AG08396 (cell line): ENCODE measurements around the gene AP5M1.
A peak's percentile ranks its signal among the peaks of the same experiment; 100 is the strongest.
"Not testable (repeated sequence)": the region's sequence is repeated elsewhere in the genome, so short reads cannot be mapped to it uniquely, and the experiment has no call there.

ENCODE experiments used
- DNase-seq: peaks from one replicate; pipeline ENCODE4 v3.0.0; 2012; ENCODE audit warnings: low spot score, mixed read lengths

AP5M1 gene

DNA sequence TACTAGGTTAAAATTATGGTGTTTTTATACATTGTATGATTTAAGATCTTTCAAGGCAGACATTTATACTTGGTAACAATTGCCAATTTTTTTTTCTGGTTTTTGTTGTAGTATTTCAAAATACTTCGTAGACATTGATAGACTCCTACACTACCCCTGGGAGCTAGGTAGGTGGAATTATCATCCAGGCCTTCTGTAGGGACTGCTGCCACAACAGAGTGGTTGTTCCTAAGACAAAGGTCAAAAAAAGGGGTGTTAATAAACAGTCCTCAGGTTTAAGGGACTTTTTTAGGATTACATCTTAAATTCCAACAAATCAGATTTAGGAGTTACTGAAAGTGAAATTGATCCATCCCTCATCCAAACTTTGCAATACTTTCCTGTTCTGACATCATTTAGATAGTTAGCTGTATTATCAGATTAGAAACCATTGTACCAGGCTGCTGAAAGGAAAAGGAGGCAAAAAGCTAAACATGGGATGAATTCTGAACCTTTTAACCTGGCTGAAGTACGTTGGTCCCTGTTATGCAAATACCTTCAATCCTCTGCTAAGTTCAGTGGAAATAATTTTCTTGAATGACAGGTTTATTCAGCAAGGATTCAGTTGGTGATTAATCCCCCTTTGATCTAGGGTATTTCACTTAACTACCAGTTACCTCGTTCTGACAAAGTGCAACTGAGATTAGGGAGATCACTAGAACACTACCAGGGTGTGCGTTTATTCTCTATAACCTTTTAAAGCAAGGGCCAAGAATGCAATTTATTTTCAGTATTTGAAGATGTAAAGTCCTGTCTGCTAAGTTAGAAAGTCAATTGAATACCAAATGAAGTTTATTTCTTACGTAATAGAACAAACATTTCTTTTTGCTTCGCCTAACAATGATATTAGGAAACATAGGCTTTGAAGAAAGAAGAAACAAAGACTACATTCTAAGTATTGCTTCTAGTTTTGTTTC lies 23.2 kb downstream of the AP5M1 start:
- DNase-seq = no peak

DNA sequence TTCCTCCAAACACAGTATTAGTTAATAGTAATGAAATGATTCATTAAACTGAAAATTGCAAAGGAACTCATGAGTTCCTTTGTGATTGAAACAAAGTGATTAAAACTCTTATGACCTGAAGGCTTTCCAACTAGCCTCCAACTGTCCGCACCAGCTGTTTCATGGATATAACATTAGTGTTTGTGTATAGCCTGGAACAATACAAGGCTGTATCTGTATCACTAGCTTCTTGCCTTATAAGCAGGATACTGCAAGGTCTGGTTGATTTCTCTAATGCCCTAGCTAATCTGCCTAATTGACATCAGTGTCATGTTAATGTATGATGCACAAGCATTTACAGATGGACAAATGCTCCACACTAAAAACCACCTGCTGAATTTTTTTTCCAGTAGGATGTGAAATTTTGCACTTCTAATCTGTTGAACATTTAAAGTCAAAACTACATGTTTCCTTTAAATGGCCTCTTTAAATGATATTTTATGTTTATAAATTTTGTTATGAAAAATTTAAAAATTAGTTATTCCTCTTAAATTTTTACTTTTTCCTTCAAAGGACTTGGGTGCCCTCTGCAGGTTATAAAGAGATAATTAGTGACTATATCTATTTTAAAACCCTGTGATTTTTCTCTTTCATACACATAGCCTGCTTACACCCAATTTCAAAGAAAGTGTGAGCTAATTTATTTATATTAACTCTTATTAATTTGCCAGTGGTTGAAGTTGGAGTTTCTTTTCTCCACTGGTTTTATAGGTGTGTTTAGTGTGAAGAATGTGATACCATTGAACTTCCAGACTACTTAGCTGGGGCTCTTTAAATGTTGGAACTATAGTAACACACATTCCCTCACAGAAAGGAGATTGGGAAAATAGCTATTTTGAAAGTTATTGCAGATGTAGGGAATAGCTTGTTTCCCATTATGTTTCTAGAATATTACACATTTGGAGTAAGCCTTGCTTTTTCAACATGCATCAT lies 25.4 kb downstream of the AP5M1 start:
- no peak for DNase-seq

DNA sequence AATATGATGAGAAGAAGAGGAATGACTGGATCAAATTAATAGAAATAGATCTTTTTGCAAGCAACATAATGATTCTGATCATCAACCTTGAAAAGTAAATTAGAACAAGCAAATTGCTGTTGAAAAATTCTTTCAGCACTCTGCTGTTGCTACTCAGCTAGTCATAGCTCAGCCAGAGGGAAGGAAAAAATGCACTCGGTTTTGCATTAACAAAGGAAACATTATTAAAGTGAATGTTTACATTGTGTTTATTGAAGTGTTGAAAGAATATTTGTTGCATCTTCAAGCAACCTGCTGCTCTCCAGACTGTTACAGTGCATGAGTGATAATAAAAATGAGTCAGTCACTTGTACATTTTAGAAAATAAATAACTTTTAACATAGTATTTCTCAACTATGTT lies 26.5 kb downstream of the AP5M1 start:
- DNase-seq = no peak

DNA sequence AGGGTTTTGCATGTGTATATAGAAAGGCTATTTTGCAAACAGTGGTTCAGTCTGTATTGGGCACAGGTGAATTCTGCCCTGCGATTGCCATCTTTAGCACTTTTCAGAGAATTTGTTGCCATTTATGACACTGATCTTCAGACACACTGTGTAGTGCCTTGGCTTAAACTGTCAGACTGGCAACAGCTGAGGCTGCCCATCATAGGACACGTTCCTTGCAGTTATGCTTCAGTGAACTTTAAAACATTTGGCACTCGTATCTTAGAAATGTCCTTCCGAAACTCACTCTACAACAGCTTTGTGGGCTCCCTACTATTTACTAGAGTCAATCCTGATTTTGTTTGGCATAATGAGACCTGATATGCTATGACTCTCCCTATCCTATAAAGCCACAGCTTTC lies 29.1 kb downstream of the AP5M1 start:
- no peak for DNase-seq

DNA sequence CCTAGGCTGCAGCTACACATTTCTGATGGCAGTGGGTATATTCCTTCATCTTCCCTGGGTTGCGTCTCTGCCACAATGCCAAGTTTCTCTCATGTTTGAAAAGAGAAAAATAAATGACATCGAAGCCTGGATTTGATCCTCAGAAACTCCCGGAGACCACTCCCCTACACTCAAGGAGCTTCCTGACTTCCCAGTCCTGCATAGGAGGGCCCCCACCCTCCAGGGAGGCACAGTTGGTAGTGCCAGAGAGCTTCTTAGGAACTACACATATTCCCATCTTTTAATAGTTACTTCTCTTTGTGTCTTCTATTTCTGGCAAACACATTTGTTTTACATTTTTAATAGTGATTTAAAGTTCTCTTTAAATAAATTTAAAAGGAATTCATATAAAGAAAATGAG lies 30.7 kb downstream of the AP5M1 start:
- no peak for DNase-seq

DNA sequence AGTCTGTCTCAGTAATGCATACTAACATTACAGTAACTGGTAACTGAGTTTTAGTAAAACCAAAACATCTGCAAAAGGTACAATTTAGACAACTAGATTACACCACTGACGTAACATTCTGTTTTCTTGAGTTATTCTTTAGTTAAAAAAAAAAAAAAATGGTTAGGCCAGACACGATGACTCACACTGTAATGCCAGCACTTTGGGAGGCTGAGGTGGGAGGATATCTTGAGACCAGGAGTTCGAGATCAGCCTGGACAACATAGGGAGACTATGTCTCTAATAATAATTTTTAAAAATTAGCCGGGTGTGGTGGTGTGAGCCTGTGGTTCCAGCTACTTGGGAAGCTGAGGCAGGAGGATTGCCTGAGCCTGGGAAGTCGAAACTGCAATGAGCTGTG lies 34.1 kb downstream of the AP5M1 start:
- DNase-seq = no peak

DNA sequence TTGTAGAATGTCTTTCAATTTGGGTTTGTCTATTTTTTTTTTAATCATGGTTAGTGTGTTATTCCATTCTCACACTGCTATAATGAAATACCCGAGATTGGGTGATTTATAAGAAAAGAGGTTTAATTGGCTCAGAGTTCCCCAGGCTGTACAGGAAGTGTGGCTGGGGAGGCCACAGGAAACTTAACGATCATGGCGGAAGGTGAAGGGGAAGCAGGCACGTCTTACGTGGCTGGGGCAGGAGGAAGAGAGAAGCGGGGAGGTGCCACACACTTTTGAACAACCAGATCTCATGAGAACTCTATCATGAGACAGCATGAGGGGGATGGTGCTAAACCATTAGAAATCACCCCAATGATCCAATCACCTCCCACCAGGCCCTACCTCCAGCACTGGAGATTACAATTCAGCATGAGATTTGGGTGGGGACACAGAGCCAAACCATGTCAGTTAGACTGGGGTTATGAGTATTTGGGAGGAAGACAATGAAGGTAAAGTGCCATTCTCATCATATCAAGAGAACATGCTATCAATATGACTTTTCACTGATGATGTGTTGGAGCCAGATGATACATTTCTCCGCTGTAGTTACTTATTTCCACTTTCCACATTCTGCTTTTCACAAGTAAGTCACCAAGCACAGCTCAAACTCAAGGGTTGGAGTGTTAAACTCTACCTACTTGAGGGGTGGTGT lies 45.8 kb downstream of the AP5M1 start:
- DNase-seq = no peak

DNA sequence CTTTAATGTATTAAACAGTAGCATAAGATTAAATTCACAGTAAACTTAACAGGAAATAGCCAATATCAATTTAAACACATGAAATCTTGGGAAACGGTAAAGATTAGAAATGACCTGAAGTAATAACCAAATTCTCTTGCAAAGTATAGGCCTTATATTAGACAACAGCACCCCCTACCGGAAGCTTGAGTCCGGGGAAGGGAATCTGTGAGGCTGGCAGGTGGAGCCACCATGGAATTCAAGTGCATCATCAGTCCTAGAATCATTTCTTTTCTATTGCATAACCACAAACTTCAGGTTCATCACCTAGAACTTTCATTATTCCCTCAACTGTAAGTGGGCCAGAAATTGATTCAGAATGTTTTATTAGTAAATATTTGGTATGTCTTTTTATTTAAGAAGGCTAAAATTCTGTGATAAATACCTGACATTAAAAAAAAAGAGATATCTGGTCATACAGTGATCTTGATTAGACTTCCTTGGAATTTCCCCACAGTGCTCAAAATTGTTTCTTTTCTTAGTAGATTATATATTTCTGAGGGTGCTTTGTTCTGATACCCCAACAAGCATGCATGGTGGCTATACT lies 48.6 kb downstream of the AP5M1 start:
- peak; percentile 64 for DNase-seq

DNA sequence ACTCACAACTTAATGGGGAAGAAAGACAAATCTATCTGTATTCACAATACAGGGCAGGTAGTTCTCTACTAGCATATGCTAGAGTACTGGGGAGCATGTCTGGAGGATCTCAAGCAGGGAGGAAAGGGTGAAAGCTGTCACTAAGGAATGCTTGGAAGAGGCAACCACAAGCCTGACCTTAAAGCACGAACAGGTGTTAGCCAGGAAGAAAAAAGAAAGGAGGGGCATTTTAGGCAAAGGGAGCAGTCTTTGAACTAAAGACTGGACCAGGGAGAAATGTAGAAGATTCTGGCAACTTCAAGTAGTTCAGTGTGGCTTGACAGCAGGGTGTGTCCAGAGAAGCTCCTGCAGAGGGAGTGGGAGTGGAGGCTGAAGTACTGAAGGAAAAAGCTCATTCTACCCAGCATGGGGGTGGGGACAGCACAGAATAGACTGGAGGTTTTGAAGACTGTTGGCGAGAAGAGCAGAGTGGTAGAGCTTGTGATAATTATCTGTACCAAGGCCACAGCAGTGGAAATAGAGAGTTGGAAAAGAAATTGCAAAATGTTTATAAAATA lies 50.9 kb downstream of the AP5M1 start:
- DNase-seq = no peak

DNA sequence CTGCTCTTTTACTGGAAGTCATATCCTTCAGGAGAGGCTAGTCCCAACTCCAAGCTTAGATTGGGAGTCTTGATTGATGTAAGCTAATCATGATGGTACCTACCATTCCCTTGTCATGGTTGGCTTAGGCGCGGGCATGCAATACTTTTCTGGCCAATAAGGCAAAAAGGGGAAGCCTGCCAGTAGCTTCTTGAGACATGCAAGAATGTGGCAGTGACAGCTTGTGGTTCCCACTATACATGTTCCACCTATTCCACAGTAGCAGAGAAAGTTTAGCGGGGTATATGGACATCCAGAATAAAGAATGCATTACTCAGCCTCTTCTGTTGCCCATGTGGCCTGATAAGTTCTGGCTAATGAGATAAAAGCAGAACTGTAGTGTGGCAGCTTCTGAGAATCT lies 55.0 kb downstream of the AP5M1 start:
- DNase-seq = no peak

DNA sequence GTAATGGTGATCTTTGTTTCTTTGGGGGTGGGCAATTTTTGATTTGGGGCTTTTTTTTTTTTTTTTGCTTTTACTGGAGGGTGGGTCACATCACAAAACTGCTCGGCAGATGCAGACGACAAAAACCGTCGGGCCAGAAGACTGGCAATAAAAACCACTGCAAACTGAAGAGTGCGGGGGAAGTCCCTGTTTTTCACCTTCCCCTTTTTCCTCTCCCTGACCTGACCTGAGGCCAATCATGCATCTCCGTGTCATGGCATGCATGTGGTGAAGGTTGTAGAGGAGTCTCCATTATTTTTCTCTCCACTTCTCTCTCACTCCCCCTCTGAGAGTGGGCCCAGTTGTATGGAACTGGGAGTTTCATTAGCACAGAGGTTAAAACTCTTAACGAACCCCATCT lies 57.5 kb downstream of the AP5M1 start:
- no peak for DNase-seq

DNA sequence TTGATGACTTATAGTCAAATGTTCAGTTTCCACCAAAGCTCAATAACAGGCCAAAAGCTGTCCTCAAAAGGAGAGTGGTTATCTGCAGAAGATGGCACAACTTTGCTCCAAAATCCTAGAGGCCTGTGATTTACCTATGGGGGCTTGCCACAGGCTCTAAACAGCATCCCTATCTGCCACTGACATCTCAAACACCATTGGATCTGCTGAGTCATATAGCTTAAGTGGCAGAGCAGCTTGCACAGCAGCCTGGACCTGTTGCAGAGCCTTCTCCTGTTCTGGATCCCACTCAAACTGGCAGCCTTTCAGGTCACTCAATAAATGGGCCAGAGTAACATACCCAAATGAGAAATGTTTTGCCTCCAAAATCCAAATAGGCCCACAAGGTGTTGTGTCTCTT lies 61.1 kb downstream of the AP5M1 start:
- DNase-seq = no peak

DNA sequence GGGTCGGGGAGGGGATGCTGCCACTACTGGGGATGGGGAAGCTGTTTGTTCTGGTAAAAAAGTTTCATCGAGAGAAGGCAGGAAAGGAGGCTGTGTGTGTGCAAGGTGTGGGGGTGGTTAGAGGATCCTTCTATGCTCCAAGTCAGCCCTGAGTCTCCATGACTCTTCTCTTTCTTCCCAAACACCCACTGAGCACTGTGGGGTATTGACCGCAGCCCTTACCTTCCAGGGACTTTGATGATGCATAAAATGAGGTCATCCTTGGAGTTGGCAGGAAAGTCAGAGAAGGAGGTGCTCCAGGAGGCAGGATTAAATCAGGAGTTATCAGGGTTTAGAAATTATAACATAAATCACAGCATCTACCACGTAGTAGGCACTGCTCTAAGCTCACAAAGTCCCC lies 63.7 kb downstream of the AP5M1 start:
- not testable (repeated sequence) for DNase-seq

DNA sequence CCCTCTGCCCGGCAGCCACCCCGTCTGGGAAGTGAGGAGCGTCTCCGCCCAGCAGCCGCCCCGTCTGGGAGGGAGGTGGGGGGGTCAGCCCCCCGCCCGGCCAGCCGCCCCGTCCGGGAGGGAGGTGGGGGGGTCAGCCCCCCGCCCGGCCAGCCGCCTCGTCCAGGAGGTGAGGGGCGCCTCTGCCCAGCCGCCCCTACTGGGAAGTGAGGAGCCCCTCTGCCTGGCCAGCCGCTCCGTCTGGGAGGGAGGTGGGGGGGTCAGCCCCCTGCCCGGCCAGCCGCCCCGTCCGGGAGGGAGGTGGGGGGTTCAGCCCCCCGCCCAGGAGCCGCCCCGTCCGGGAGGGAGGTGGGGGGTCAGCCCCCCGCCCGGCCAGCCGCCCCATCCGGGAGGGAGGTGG lies 65.0 kb downstream of the AP5M1 start:
- DNase-seq = not testable (repeated sequence)

DNA sequence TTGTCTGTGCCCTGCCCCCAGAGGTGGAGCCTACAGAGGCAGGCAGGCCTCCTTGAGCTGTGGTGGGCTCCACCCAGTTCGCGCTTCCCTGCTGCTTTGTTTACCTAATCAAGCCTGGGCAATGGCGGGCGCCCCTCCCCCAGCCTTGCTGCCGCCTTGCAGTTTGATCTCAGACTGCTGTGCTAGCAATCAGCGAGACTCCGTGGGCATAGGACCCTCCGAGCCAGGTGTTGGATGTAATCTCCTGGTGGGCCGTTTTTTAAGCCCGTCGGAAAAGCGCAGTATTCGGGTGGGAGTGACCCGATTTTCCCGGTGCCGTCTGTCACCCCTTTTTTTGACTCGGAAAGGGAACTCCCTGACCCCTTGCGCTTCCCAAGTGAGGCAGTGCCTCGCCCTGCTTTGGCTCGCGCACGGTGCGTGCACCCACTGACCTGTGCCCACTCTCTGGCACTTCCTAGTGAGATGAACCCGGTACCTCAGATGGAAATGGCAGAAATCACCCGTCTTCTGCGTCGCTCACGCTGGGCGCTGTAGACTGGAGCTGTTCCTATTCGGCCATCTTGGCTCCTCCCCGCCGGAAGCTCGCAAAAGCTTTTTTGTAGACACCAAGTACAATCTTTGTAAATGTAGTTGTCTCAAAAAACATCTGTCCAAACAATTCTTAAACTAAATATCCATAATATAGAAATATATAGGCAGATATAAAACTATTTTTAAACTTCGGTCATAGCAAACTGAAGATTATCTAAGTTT lies 75.0 kb downstream of the AP5M1 start:
- not testable (repeated sequence) for DNase-seq

DNA sequence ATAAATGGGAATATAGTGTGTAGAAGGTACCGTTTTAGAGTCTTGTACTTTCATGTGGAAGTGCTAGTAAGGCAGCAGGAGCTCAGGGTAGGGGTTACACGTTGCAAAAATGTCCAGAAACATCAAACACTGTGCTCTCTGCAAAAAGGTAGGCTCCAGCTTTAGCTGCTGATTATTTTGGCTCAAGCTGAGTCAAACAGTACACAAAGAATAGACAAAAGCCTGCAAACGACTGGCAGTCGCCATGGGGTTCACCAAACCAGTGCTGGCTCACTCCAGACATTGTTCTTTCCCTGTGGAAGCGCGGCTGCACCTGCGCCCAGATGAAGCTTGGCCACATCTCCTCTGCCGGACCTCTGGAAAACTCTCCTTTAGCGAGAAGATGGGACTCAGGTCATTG lies 76.3 kb downstream of the AP5M1 start:
- no peak for DNase-seq

DNA sequence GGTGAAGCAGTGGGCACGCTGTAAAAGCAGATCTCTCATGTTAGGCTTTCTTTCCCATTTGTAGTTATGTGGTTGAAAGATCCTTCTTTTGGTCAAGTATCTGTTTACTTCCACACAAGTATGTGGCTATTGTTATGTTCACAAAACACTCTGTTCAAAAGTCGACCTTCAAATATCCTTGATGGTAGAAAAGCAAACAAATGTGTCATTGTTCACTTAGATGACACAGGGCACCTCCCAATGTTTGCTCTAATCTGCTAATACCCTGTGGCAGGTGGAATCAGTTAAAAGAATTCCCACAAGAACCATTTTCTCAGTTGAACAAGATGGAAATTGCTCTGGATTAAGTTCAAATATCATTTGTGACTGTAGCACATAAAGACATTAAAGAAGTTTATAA lies 78.0 kb downstream of the AP5M1 start:
- no peak for DNase-seq
